ENCODE measurements around the gene ZBTB22.
"Not testable (repeated sequence)": the region's sequence is repeated elsewhere in the genome, so short reads cannot be mapped to it uniquely, and the experiment has no call there.

Gene ZBTB22

DNA sequence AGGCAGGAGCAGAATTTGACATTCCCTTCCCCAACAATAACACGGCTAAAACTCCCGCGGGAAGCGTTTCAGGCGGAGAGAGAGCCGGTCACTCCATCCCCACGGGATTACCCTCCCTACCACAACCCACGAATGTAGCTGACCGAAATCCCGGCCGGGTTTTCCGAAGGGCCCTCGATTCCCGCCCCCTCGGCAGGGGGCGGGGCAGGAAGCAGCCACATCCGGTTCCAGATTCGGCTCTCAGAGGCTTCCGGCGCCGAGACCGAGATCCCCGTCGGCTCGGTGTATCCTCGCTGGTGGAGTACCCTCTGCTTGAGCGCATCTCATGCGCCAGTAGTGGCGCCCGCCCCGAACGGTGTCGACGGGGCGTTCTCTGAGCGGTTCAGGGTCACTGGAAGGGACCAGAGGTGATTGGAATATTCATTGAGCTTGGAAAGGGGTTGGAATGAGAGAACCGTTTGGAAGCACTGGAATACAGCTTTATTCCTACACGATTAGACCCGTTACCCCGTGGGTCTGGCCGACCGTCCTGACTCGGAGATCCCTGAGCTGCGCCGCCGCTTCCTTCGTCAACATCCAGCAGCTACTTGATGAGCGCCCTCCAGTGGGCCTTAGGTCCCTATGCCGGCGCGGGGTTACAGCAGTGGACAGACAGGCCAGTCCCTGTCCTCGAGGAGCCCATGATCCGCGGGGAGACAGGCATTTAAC, 18.2 kb downstream of the ZBTB22 start:
- peak; percentile 97 for DNase-seq

DNA sequence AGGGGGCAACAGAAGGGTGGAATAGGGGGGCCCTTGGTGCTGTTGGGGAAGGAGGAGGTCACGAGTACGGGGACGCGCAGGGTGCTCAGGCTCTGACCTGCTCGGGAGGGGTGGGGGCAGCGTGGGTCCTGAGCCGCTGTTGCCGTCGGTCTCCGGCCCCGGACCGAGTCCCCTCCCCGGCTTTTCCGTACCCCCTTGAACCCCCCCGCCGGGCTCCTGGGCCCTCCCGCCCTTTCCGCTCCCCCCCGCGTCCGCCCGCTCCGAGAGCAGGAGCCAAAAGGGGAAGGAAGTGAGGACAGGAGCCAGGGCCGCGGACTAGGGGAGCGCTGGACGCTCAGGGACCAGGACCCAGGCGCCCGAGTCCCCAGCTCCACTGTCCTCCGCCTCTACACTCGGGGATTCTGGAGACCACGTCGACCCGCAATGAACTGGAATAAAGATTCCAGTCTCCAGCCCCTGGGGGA, 18.7 kb downstream of the ZBTB22 start, which contains the start of gene RGL2:
Gene RGL2 (minus strand): TSS at position 170 of the 464 bp plus-strand sequence. CDS start 332 bp downstream, outside the sequence.
- peak; percentile 88 for DNase-seq

DNA sequence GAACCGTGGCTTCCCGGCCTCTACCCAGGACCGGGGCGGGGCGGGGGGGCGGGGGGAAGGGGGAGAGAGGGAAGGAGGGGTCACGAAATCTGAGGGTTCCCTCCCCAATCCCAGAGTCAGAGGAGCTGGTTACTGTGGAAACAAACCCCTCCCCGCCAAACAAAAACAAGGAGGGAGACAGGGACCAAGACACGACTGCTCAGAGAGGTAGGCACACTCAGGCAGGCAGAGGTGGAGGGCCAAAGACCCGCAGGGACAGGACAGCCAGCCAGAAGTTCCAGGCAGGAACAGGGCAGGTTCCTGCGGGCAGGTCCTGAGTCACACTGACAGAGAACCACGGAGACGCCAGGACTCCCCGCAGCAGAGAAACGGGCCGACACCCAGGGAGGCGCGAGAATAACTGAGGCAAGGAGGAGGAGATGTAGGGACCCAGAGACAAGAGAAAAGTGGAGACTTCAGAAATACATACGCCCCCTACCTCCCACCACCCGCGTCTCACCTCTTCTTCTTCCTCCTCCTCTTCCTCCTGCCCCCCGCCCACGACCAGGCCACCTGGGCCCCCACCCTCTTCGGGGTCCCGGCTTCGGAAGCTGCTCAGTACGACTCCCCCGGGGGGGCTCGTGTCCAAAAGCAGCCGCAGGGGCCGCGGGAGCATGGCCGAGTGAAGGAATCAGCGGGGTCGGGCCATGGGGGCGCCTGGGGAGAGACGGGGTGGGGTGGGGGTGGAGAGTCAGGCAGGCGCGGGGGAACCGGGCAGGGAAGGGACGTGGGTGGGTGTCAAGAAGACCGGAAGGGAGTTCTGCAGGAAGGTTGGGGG, 19.4 kb downstream of the ZBTB22 start:
- DNase-seq = no peak

DNA sequence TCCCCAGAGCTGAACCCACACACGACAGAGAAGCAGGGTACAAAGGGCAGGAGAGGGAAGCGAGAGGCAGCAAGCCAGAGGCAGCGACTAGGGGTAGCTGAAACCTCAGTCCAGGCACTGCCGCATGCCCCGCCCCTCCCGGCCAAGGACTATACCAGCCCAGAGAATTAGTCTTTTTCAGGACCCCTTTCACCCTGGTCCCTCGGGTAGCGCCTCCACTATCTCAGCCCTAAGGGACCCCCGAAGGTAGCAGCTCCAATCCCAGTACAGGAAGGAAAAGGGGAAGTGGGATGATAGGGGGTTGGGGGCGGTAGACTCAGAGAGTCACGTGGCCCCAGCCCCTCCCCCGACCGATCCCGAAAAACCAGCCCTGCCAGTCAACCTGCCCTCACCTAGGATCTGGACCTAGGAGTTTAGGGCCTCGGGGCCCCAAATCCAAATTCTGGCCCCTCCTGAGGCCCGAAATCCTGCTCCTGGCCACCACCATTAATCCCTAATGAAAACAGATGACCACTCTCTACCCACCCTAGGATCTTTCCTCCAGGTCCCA, 20.1 kb downstream of the ZBTB22 start:
- DNase-seq = no peak

DNA sequence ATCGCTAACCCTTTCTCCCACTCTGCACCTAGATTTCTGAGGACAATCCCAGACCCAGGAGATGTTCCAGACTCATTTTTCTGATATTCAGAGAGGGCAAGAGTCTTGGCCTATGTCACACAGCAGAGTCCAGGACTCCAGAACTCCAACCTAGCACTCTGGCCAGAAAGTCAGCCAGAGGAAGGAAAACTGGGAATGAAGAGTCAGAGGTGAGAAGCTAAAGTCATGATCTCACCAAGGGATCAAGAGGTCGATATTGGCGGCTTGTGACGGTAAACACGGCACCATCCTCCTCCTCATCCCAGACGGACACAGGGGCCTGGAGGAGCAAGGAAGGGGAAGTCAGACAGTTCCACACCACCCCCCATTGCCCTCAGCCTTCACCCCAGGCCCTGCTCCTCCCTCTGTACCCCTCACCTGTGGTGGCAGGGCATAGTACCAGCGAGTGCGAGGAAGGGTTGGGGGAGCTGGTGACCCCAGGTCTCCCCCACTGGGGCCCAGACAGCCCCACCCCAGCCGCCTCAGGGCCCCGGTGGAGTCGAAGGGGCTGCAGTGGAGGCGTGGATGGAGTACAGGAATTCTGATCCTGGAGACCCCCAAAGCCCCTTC, 20.6 kb downstream of the ZBTB22 start:
- no peak for DNase-seq

DNA sequence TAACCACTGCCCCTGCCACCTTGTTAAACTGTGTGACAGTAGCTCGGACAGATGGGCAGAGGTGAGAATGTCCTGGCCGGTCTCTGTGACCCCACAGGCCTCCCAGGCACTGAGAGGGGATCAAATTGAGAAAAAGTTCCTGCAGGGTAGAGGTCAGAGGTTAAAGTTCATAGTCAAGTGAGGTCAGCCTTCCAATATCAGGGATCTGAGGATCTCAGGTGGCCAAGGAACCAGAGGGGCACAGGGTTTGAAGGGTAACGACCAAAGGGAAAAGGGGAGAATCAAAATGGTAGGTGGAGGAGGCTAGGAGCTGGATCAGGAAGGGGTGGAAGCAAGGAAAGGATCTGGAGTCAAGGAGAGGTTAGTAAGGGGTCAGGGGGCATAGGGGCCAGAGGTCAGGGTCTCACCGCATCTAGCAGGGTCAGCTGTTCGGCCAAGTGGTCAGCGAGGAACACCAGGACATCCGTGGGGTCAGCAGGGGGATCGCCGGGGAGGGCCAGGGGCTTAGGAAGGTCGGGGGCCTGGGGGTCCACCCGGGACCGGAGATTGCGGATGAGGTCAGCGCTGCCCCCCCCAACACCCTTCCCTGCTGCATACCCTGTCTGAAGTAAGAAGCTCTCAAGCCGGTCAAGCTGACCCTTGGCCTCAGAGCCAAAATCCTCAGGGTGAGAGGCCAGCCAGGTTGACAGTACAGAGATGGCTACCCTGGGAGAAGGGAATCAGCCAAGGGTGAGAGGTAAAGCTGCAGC, 21.7 kb downstream of the ZBTB22 start:
- DNase-seq = no peak

DNA sequence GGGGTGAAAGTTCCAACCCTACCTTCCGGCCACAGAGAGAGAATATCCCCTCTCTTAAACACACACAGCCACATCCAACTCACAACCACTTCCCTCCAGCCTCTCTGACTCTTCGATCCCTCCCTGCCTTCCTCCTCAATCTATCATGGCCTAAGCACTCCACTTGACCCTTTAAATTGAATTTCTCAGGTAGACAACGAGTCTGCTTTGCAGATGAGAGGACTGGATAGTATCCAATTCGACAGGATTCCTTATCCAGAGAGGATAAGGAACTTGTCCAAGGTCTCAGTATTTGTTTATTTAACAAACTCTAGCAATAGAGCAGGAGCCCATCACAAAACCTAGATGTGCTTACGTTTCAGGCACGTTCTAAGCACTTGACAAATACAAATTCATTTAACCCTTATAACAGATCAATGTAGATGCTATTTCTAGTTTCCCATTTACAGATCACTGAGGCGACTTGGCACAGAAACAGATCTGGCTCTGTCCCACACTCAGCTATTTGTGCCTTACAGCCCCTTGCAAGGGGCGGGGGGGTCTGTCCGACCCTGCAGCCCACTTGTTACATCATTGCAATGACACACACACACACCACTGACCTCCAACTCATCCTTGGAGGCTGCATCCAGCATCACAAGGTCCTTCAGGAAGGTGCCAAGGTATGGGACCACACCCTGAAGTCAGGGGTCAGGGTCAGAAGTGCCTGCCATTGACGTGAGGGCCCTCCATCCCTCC, 23.3 kb downstream of the ZBTB22 start:
- DNase-seq = no peak

DNA sequence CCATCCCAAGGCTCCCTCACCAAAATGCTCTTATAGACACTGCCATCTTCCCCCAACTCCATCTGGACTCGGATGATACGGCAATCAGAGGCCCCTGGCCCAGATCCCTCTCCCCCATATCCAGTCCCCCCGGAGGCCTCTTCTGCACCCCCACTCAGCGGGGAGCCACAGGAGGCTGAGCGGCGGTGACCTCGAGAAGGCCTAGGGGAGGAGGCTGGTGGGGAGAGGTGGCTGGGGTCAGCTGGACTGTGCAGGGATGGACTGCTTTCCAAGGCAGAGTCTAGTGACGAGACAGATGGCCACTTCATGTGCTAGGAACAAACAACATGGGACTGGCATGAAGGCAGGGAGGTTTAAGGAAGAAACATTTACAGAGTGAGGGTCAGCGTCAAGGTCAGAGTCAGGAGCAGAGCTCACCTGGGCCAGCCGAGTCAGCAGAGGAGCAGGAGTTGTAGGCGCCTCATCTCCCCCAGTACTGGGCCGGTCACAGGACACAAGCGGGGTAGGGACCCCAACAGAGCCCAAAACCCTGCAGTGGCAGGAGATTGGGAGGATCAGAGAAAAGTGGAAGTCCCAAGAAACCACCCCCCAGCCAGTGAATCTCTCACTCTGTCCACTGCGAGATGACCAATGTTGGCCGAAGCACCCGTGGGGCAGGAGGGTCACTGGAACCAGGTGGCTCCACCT, 24.4 kb downstream of the ZBTB22 start:
- no peak for DNase-seq

DNA sequence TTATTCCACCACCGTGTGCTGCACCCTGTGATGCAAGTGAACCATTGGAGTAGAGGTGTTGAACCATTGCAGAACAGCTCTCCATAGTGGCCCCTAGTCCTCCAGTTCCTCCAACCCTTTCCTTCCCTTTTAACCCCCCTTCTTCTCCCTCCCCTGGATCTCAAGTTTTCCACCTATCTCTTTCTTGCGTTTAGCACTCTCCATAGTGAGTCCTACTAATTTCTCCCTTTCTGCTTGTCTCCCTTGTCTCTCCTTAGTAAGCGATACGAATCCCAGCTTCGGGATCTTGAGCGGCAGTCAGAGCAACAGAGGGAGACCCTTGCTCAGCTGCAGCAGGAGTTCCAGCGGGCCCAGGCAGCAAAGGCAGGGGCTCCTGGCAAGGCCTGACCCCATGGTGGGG, 27.1 kb downstream of the ZBTB22 start:
- DNase-seq = no peak

DNA sequence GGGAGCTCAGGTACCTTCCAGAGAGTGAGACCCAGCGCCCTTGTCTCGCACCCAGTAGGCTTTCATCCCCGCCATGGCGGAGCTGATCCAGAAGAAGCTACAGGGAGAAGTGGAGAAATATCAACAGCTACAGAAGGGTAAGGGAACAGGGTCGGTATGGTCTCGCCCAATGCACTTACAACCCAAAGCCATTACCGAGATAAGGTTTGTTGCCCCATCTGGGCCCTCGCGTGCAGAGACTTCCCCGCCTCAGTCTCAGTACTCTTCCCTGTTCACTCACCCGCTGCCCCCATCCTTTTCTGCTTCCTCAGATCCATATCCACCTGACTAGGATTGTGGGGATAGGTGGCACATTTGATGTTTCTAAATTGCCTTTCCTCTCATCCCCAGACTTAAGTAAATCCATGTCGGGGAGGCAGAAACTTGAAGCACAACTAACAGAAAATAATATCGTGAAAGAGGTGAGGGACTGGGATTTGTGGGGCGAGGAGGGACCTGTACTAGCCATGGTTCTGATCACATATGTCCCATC, 27.7 kb downstream of the ZBTB22 start:
- DNase-seq = no peak

DNA sequence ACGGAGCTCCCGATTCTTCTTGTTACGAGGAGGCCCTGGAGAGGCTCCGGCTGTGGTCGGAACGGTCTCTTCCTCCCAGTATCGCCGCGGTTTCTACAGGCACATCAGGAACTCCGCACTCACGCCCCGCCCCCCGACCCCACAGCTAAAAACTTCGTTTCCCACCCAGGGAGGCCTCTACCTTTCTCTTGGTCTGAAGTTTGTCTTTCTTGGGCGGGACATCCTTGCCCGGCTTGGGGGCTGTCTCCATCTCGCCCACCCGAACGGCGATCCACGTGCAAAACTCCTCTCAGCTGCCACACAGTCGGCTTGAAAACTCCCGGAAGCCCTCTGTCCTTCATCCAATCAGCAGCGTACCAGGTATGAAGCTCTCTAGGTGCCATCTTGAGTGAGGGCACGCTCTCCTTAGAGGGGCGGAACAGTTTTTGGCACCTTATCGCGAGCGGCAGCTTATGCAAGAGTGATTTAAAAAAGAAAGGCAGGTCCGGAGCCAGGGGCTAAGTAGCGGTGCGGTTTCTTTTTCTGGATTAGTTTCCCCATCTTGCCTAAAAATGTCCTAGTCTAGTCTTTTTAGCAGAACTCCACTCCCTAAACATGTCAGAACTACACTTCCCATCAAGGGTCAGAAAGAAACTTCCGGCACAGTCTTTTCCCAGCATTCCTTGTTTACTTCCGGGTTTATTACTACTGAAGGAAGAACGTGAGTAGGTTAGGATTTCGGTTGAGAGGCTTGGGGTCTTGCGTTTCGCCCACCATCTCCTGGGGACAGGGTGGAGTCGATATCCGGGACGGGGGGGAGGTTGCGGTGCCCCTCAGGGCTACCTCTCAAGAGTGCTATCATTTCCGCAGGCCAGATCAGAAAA, 28.4 kb downstream of the ZBTB22 start, which contains the start of the genes PFDN6 and WDR46:
Gene PFDN6 (plus strand): TSS at position 681 of the 863 bp plus-strand sequence. CDS start 256 bp downstream, outside the sequence.
Gene WDR46 (minus strand): TSS at position 319 of the 863 bp plus-strand sequence. CDS start 69 bp downstream, at position 250.
- DNase-seq = peak; percentile 93

DNA sequence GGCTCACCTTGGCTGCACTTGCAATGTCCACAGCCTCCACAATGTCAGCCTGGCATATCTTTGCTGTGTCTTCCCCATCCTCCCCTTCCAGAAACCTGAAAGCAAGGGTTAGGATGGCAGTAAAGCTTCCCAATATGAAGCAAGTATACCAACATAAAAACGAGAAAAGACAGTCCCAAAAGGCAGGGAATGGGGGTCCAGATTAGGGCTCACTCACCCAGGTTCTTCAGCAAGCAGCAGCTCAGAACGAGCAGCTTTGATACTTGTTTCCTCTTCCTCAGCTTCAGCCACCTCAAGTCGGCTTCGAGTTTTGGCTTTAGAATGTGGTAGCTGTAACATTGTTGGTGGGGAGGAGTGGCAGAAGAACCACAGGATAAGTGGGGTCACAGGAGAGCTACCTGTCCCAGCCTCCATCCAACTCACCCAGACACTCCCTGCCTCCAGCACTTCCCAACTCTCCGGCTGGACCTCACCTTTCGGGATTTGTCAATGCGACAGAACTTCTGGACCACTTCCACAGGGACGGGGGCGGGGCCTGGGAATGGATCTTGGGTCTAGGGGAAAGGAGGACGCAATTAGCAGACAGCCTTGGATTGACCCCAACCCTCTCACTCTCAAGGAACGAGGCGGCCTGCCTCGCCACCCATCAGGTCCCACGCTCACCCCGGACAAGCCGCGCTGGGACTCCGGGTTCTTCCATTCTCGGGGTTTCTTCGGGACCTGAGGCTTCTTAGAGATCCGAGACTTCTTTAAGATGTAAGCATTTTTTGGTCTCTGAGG, 29.2 kb downstream of the ZBTB22 start:
- no peak for DNase-seq

DNA sequence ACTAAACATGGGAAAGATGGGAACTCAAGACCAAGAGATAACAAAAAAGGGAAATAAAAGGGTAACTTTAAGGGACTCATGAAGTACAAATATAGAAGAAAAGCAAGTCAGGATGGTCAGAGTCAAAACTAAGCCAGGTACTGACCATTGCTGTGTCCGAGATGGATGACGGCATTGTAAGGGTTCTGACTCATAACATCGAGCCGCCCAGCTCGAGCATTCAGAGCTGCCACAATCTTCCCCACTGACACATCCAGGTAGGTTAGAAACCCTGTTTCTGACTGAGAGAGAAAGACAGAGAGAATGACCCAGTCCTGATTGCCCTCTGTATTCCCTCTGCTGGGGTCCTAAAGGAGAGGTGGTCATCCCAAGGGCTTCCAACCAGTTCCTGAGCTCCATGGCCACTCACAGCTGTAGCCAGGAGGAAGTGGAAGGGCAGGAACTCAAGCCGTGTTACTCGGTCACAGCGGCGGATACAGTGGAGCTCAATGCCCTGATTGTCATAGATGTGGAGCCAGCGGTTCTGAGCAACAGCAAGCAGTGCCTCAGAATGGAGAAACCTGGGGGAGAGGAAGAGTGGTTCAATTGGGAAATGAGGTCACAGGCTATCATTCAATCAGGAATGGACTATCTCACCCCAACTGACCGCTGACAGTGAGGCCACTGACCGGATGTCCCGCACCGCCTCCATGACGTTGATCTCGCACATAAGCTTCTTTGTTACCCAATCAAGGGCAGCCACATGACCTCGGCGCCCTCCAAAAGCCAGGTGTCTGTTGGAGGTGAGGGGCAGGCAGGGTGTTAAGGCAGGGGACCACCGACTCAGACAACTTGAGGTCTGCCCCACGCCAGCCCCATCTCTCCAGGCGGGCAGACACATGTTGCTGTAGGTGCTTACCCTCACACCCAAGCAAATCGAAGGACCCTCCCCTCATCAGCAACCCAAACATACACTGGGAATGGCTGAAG, 30.3 kb downstream of the ZBTB22 start:
- DNase-seq = no peak

DNA sequence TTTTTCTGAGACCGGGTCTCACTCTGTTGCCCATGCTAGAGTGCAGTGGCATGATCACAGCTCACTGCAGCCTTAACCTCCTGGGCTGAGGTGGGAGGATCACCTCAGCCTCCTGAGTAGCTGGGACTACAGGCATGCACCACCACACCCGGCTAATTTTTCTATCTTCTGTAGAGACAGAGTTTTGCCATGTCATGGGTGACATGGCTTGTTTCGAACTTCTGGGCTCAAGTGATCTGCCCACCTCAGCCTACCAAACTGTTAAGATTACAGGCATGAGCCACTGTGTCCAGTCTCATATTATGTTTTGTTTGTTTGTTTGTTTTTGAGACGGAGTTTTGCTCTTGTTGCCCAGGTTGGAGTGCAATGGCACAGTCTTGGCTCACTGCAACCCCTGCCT, 32.3 kb downstream of the ZBTB22 start:
- DNase-seq = not testable (repeated sequence)

DNA sequence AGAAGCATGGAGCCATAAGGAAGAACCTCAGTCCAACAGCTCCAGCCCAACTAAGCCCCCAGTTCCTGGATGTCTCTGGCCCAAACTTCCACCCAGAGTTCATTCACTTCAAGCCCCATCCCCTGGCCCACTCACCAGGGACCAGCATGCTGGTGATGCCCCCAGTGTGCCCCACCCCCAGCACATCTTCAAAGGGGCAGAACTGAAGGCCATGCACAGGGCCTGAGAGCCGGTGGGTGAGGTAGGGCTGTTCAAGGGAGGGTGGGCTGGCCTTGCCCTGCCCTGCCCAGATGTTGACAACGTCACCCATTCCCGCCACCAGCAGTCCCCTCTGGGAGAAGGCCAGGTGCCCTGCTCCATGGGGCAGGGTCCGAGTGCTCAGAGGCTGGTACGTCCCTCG, 37.0 kb downstream of the ZBTB22 start:
- DNase-seq = no peak

DNA sequence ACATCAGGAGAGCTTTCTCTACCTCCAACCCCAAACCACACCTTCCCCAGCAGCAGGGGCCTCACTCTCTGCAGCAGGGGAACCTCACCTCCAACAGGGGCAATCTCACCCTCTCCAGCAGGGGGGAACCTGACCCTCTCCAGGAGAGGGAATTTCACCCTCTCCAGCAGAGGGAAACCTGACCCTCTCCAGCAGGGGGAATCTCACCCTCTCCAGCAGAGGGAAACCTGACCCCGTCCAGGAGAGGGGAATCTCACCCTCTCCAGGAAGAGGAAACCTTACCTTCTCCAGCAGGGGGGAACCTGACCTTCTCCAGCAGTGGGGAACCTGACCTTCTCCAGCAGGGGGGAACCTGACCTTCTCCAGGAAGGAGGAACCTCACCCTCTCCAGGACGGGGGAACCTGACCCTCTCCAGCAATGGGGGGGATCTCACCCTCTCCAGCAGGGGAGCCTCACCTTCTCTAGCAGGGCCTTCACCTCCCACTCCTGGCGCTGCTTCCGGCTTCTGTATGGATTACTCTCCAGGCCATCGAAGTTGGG, 37.5 kb downstream of the ZBTB22 start:
- no peak for DNase-seq

DNA sequence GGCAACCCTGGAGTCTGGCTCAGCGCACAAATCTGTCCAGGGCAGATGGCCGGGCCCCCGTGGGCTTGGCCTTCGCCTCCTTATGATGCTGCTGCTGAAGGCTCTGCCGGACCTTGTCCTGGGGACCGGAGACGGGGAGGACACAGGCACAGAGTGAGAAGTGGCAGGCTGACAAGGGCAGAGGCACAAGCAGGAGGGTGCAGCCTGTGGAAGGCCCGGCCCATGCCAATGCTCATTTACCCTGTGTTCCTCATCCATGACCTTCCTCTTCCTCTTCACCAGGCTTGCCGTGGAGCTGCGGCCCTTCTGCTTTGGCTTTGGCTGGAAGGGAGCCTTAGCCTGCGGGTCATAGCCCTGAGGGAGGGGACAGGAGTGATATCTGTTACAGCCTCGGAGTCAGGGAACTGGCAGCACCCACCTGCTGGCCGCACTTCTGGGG, 38.3 kb downstream of the ZBTB22 start:
- no peak for DNase-seq

Measured in KG1 (cell line).